ENCODE measurements around the gene RALGPS1.

RALGPS1 gene

GRCh38 chr9:127059030-127059429 is 144.4 kb downstream of the RALGPS1 start:
- no peak overlapping the region for H3K4me3 ChIP-seq (ENCODE audit: low read length)
- no peak overlapping the region for H3K9ac ChIP-seq (ENCODE audit: low read depth, low read length)
- H3K36me3 ChIP-seq (ENCODE audit: insufficient read depth, low read length), result no peaks in the 10 kb centered on the region
- no peaks in the 10 kb centered on the region for H3K4me1 ChIP-seq (ENCODE audit: control insufficient read depth, insufficient read depth, low read length)
- no peak overlapping the region for H3K4me2 ChIP-seq (ENCODE audit: low read length)
- no peaks in the 10 kb centered on the region for H3K27me3 ChIP-seq (ENCODE audit: control insufficient read depth, insufficient read depth, low read length)
- no peaks in the 10 kb centered on the region for H3K9me3 ChIP-seq (replicated peaks; ENCODE audit: low read length)

- no peaks in the 10 kb centered on the region for H3K4me1 ChIP-seq (ENCODE audit: control insufficient read depth, insufficient read depth, low read length)
- H3K9ac ChIP-seq (ENCODE audit: low read depth, low read length), result no peak overlapping the region
- H3K4me3 ChIP-seq (ENCODE audit: low read length), result no peak overlapping the region
- no peaks in the 10 kb centered on the region for H3K9me3 ChIP-seq (replicated peaks; ENCODE audit: low read length)
- no peaks in the 10 kb centered on the region for H3K27me3 ChIP-seq (ENCODE audit: control insufficient read depth, insufficient read depth, low read length)
- no peak overlapping the region for H3K4me2 ChIP-seq (ENCODE audit: low read length)
- H3K36me3 ChIP-seq (ENCODE audit: insufficient read depth, low read length), result no peaks in the 10 kb centered on the region
Observed at GRCh38 chr9:127059765-127060361, 145.3 kb downstream of the RALGPS1 start.

- no peaks in the 10 kb centered on the region for H3K9me3 ChIP-seq (replicated peaks; ENCODE audit: low read length)
- no peak overlapping the region for H3K4me2 ChIP-seq (ENCODE audit: low read length)
- no peak overlapping the region for H3K4me3 ChIP-seq (ENCODE audit: low read length)
- H3K27me3 ChIP-seq (ENCODE audit: control insufficient read depth, insufficient read depth, low read length), result no peaks in the 10 kb centered on the region
- H3K4me1 ChIP-seq (ENCODE audit: control insufficient read depth, insufficient read depth, low read length), result no peaks in the 10 kb centered on the region
- H3K36me3 ChIP-seq (ENCODE audit: insufficient read depth, low read length), result no peaks in the 10 kb centered on the region
- no peak overlapping the region for H3K9ac ChIP-seq (ENCODE audit: low read depth, low read length)
Observed at GRCh38 chr9:127061411-127061810, 146.8 kb downstream of the RALGPS1 start.

- Histone ChIP-seq H3K4me2 (ENCODE audit: low read length) (no peak overlapping the region), H3K27me3 (ENCODE audit: control insufficient read depth, insufficient read depth, low read length) (peaks cover 3% of the 10 kb centered on the region), H3K9me3 (replicated peaks; ENCODE audit: low read length) (no peaks in the 10 kb centered on the region), H3K36me3 (ENCODE audit: insufficient read depth, low read length) (no peaks in the 10 kb centered on the region), H3K4me3 (ENCODE audit: low read length) (no peak overlapping the region), H3K9ac (ENCODE audit: low read depth, low read length) (no peak overlapping the region), H3K4me1 (ENCODE audit: control insufficient read depth, insufficient read depth, low read length) (no peaks in the 10 kb centered on the region)
Observed at GRCh38 chr9:127064335-127064734, 149.8 kb downstream of the RALGPS1 start.

- Histone ChIP-seq H3K27me3 (ENCODE audit: control insufficient read depth, insufficient read depth, low read length) (peaks cover 3% of the 10 kb centered on the region), H3K9me3 (replicated peaks; ENCODE audit: low read length) (no peaks in the 10 kb centered on the region), H3K4me3 (ENCODE audit: low read length) (no peak overlapping the region), H3K9ac (ENCODE audit: low read depth, low read length) (no peak overlapping the region), H3K36me3 (ENCODE audit: insufficient read depth, low read length) (no peaks in the 10 kb centered on the region), H3K4me1 (ENCODE audit: control insufficient read depth, insufficient read depth, low read length) (no peaks in the 10 kb centered on the region), H3K4me2 (ENCODE audit: low read length) (no peak overlapping the region)
Observed at GRCh38 chr9:127065592-127065991, 151.0 kb downstream of the RALGPS1 start.

- Histone ChIP-seq H3K27me3 (ENCODE audit: control insufficient read depth, insufficient read depth, low read length) (peaks cover 3% of the 10 kb centered on the region), H3K4me3 (ENCODE audit: low read length) (no peak overlapping the region), H3K4me2 (ENCODE audit: low read length) (no peak overlapping the region), H3K9ac (ENCODE audit: low read depth, low read length) (no peak overlapping the region), H3K9me3 (replicated peaks; ENCODE audit: low read length) (no peaks in the 10 kb centered on the region), H3K36me3 (ENCODE audit: insufficient read depth, low read length) (no peaks in the 10 kb centered on the region), H3K4me1 (ENCODE audit: control insufficient read depth, insufficient read depth, low read length) (no peaks in the 10 kb centered on the region)
Observed at GRCh38 chr9:127066060-127066850, 151.7 kb downstream of the RALGPS1 start.

- H3K36me3 ChIP-seq (ENCODE audit: insufficient read depth, low read length), result no peaks in the 10 kb centered on the region
- H3K4me3 ChIP-seq (ENCODE audit: low read length), result no peak overlapping the region
- no peak overlapping the region for H3K4me2 ChIP-seq (ENCODE audit: low read length)
- peaks cover 3% of the 10 kb centered on the region for H3K27me3 ChIP-seq (ENCODE audit: control insufficient read depth, insufficient read depth, low read length)
- H3K9me3 ChIP-seq (replicated peaks; ENCODE audit: low read length), result no peaks in the 10 kb centered on the region
- no peaks in the 10 kb centered on the region for H3K4me1 ChIP-seq (ENCODE audit: control insufficient read depth, insufficient read depth, low read length)
- no peak overlapping the region for H3K9ac ChIP-seq (ENCODE audit: low read depth, low read length)
Observed at GRCh38 chr9:127066851-127067136, 152.2 kb downstream of the RALGPS1 start.

- H3K9me3 ChIP-seq (replicated peaks; ENCODE audit: low read length), result no peaks in the 10 kb centered on the region
- peaks cover 3% of the 10 kb centered on the region for H3K27me3 ChIP-seq (ENCODE audit: control insufficient read depth, insufficient read depth, low read length)
- no peak overlapping the region for H3K4me2 ChIP-seq (ENCODE audit: low read length)
- H3K4me1 ChIP-seq (ENCODE audit: control insufficient read depth, insufficient read depth, low read length), result no peaks in the 10 kb centered on the region
- no peak overlapping the region for H3K4me3 ChIP-seq (ENCODE audit: low read length)
- H3K36me3 ChIP-seq (ENCODE audit: insufficient read depth, low read length), result no peaks in the 10 kb centered on the region
- H3K9ac ChIP-seq (ENCODE audit: low read depth, low read length), result no peak overlapping the region
Observed at GRCh38 chr9:127067603-127068220, 153.1 kb downstream of the RALGPS1 start.

GRCh38 chr9:127074561-127075548 is 160.3 kb downstream of the RALGPS1 start:
- H3K36me3 ChIP-seq (ENCODE audit: insufficient read depth, low read length), result no peaks in the 10 kb centered on the region
- H3K27me3 ChIP-seq (ENCODE audit: control insufficient read depth, insufficient read depth, low read length), result peaks cover 21% of the 10 kb centered on the region
- H3K4me1 ChIP-seq (ENCODE audit: control insufficient read depth, insufficient read depth, low read length), result no peaks in the 10 kb centered on the region
- H3K4me3 ChIP-seq (ENCODE audit: low read length), result no peak overlapping the region
- H3K4me2 ChIP-seq (ENCODE audit: low read length), result no peak overlapping the region
- no peak overlapping the region for H3K9ac ChIP-seq (ENCODE audit: low read depth, low read length)
- H3K9me3 ChIP-seq (replicated peaks; ENCODE audit: low read length), result no peaks in the 10 kb centered on the region

- Histone ChIP-seq H3K27me3 (ENCODE audit: control insufficient read depth, insufficient read depth, low read length) (peaks cover 21% of the 10 kb centered on the region), H3K36me3 (ENCODE audit: insufficient read depth, low read length) (no peaks in the 10 kb centered on the region), H3K4me2 (ENCODE audit: low read length) (no peak overlapping the region), H3K4me1 (ENCODE audit: control insufficient read depth, insufficient read depth, low read length) (no peaks in the 10 kb centered on the region), H3K9me3 (replicated peaks; ENCODE audit: low read length) (no peaks in the 10 kb centered on the region), H3K4me3 (ENCODE audit: low read length) (no peak overlapping the region), H3K9ac (ENCODE audit: low read depth, low read length) (no peak overlapping the region)
Observed at GRCh38 chr9:127075624-127076372, 161.2 kb downstream of the RALGPS1 start.
